K562 treated with DMSO at 1 percent for 4 hours (cell line): ENCODE measurements around the gene IL13RA2. TPM values are rescaled to one million over a fixed set of nuclear protein-coding genes. Genes with fewer than 3 reads are reported as not detected.

Source experiments
- total RNA-seq: library from RNA; unstranded; fragments of 300-600 nt; gene quantifications from 2 replicates; pipeline ENCODE4 v1.2.3, GENCODE V29; 2022; ENCODE audit not compliant: insufficient read depth

IL13RA2 gene
- 1.1 TPM in 1 of 2 replicates, not detected in the other for total RNA-seq

DNA sequence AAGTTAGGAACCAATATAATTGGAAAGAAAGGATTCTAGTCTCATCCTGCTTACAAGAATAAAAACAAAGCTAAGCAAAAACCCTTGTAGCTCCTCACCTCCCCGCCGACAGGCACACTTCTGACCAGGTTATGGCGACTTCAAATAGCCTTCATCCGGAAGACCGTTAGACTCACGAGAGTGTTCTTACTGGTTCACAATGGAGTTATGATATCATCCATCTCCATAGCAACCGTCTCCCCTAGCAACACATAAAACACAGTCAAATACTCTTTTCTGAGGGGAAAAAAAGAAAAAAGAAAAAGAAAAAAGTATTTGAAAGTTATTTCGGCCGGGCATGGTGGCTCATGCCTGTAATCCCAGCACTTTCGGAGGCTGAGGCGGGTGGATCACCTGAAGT, at the start of gene IL13RA2:
TSS of gene IL13RA2 (minus strand) at position 162 of the 400 bp plus-strand sequence. CDS start 347 bp downstream, outside the sequence.

Other genes with a start within 250 kb of the IL13RA2 start
- gene RBMXL3, start 171.8 kb upstream of the IL13RA2 start, total RNA-seq: 0.92 and 1.0 TPM in 2 replicates
- gene LRCH2, start 216.5 kb upstream of the IL13RA2 start, total RNA-seq: 3.9 and 5.5 TPM in 2 replicates